Thoracic aorta (tissue), 2 donors: ENCODE data around the gene ZNF85. TPM values are rescaled to one million over a fixed set of nuclear protein-coding genes. Genes with fewer than 3 reads are reported as not detected.

Source experiments
- ATAC-seq: fragments of 150-250 bp; one replicate; pipeline ENCODE4 v1.8.0; 2017; ENCODE audit warnings: low read depth; ENCODE audit not compliant: insufficient number of reproducible peaks, low FRiP score
- DNase-seq: peaks from one replicate; pipeline ENCODE4 v3.0.0-alpha.2; 2020; ENCODE audit warnings: low spot score
- H3K27ac ChIP-seq, 2 donors: fragments of 200-600 bp; sonication (generic); 1 replicate in 1 of 2; 2 replicates in 1 of 2; pipeline ENCODE4 v1.5.1; 2016; ENCODE audit warnings: mild to moderate bottlenecking in 2 of 2, moderate library complexity in 2 of 2
- H3K27me3 ChIP-seq: fragments of 200-600 bp; sonication (generic); replicated peaks from 2 replicates; pipeline ENCODE4 v1.6.0; 2016; ENCODE audit warnings: mild to moderate bottlenecking; ENCODE audit not compliant: insufficient read depth
- H3K36me3 ChIP-seq: fragments of 200-600 bp; sonication (generic); one replicate; pipeline ENCODE4 v1.5.1; 2016
- H3K4me1 ChIP-seq, 2 donors: fragments of 200-600 bp; sonication (generic); 1 replicate in 1 of 2; 2 replicates in 1 of 2; pipeline versions ENCODE4 v1.5.1 to v1.6.0; 2016; ENCODE audit warnings: low read depth in 2 of 2, mild to moderate bottlenecking in 1 of 2; ENCODE audit not compliant: control insufficient read depth in 1 of 2
- H3K4me3 ChIP-seq: fragments of 200-600 bp; sonication (generic); 2 replicates; pipeline ENCODE4 v1.5.1; 2016; ENCODE audit warnings: mild to moderate bottlenecking
- H3K9me3 ChIP-seq: fragments of 200-600 bp; sonication (generic); 2 replicates; pipeline ENCODE4 v1.5.1; 2016
- CTCF ChIP-seq: fragments of 200-600 bp; sonication (generic); IDR thresholded peaks from one replicate; pipeline ENCODE4 v1.5.1; 2019; ENCODE audit warnings: antibody characterized with exemption
- total RNA-seq, 2 donors: library from RNA; depleted of rRNA; stranded (reverse); fragments of >200 nt; gene quantifications; one replicate each; pipeline versions ENCODE4 v1.1.0 to v1.2.3, GENCODE V29; 2016

The ZNF85 gene
- total RNA-seq: 10 to 100 TPM in 1 of 2 donors, 1 to 10 TPM in 1; 3.0 to 10.2 TPM

GRCh38 chr19:20923077-20923871 lies at the start of gene ZNF85:
Gene ZNF85 (plus strand): TSS chr19:20923251. CDS start chr19:20923401, 150 bp downstream.
- TF ChIP-seq CTCF: no peak
- peak within 1 kb of the TSS; percentile 95 for H3K4me3 ChIP-seq
- H3K4me1 ChIP-seq: peaks cover 0 to 10% of the 10 kb centered on the region in 2 donors
- no peaks in the 10 kb centered on the region for H3K36me3 ChIP-seq
- peak; percentile 63 for DNase-seq
- H3K9me3 ChIP-seq: no peaks in the 10 kb centered on the region
- ATAC-seq: peak; percentile 97
- H3K27ac ChIP-seq: peak within 1 kb of the TSS; percentile 81
- H3K27me3 ChIP-seq: no peaks in the 10 kb centered on the region

- Histone ChIP-seq H3K9me3 (no peaks in the 10 kb centered on the region), H3K27me3 (no peaks in the 10 kb centered on the region), H3K4me3 (no peak overlapping the region), H3K4me1 (no peaks in the 10 kb centered on the region), H3K36me3 (no peaks in the 10 kb centered on the region), H3K27ac (no peak overlapping the region)
- no peak for ATAC-seq
- DNase-seq: no peak
- no peak for TF ChIP-seq CTCF
These were observed 43.5 kb upstream of the ZNF85 start for GRCh38 chr19:20879501-20879900.

- DNase-seq (no peak), ATAC-seq (no peak)
- no peak for TF ChIP-seq CTCF
- Histone ChIP-seq H3K4me1 (no peaks in the 10 kb centered on the region), H3K27me3 (no peaks in the 10 kb centered on the region), H3K36me3 (no peaks in the 10 kb centered on the region), H3K4me3 (no peak overlapping the region), H3K9me3 (no peaks in the 10 kb centered on the region), H3K27ac (no peak overlapping the region)
These were observed 10.1 kb upstream of the ZNF85 start for GRCh38 chr19:20912973-20913372.

DNA sequence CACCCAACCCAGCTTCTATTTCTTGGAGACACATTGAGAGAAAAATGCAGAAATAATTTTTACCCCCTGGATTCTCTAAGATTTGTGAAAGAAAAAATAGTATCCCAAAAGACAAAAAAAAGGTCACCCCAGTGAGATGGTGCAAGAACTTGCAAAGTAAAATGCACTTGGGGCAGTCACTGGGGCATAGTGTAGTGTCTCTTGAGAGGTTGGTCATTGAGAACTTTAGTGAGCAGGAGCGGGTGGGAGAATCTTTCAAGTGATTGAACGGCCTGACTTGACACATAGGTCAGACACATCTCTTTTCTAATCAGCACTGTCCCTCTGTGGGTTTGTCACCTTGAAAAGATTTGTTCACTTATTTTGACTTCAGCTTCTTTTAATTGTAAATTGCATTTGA lies 2.4 kb downstream of the ZNF85 start:
- TF ChIP-seq CTCF: no peak
- Histone ChIP-seq H3K4me1 (peaks cover 0 to 10% of the 10 kb centered on the region in 2 donors), H3K9me3 (no peaks in the 10 kb centered on the region), H3K27ac (no peak overlapping the region), H3K4me3 (no peak overlapping the region), H3K36me3 (no peaks in the 10 kb centered on the region), H3K27me3 (no peaks in the 10 kb centered on the region)
- ATAC-seq (no peak), DNase-seq (no peak)

GRCh38 chr19:20926796-20927195 lies 3.7 kb downstream of the ZNF85 start:
- Histone ChIP-seq H3K27ac (no peak overlapping the region), H3K4me3 (no peak overlapping the region), H3K4me1 (peaks cover 0 to 10% of the 10 kb centered on the region in 2 donors), H3K9me3 (no peaks in the 10 kb centered on the region), H3K36me3 (no peaks in the 10 kb centered on the region), H3K27me3 (no peaks in the 10 kb centered on the region)
- no peak for TF ChIP-seq CTCF
- no peak for DNase-seq
- no peak for ATAC-seq
